WTC11 (cell line): Measurements from ENCODE around the gene ZNF738. TPM values are rescaled to one million over a fixed set of nuclear protein-coding genes. Genes with fewer than 3 reads are reported as not detected.

Experiments
- ATAC-seq: fragments of 200-7000 bp; cut with Tn5 transposase; 2 replicates; pipeline ENCODE4 v1.10.0; 2021; ENCODE audit warnings: mild to moderate bottlenecking, moderate library complexity
- CTCF ChIA-PET: fragments of 300-600 bp; sonication (Branson Sonifier 250); formaldehyde crosslinking; loops from one replicate; lab custom pipeline; 2021; ENCODE audit warnings: antibody characterized with exemption; lab: Charles Lee
- POLR2A ChIA-PET: fragments of 350-600 bp; sonication (Branson Sonifier 250); formaldehyde crosslinking; loops from one replicate; lab custom pipeline; 2021; ENCODE audit warnings: antibody characterized with exemption; lab: Charles Lee
- DNase-seq: peaks from one replicate; pipeline ENCODE4 v3.0.0; 2021; ENCODE audit warnings: low spot score
- H3K27ac Mint-ChIP-seq: 2 replicates; pipeline ENCODE4 v1.8.0; 2021; ENCODE audit warnings: mixed read lengths
- H3K27me3 Mint-ChIP-seq: 2 replicates; pipeline ENCODE4 v1.8.0; 2021; ENCODE audit warnings: low read depth, mild to moderate bottlenecking, moderate library complexity, mixed read lengths
- H3K36me3 Mint-ChIP-seq: 2 replicates; pipeline ENCODE4 v1.8.0; 2021; ENCODE audit warnings: mixed read lengths
- H3K4me1 Mint-ChIP-seq: 2 replicates; pipeline ENCODE4 v1.8.0; 2022; ENCODE audit warnings: mixed read lengths
- H3K4me3 Mint-ChIP-seq: 2 replicates; pipeline ENCODE4 v1.8.0; 2021; ENCODE audit warnings: mild to moderate bottlenecking, moderate library complexity, mixed read lengths
- H3K9me3 Mint-ChIP-seq: 2 replicates; pipeline ENCODE4 v1.8.0; 2021; ENCODE audit warnings: mixed read lengths
- AFF4 ChIP-seq: sonication (generic); formaldehyde crosslinking; IDR thresholded peaks from 2 replicates; pipeline ENCODE4 v1.8.1; 2023; ENCODE audit warnings: mild to moderate bottlenecking, missing genetic modification reagents, borderline replicate concordance
- CREB1 ChIP-seq: sonication (generic); formaldehyde crosslinking; IDR thresholded peaks from 2 replicates; pipeline ENCODE4 v1.8.0; 2023; ENCODE audit warnings: mild to moderate bottlenecking, missing genetic modification reagents
- EMX1 ChIP-seq: fragments of 250-450 bp; sonication (Bioruptor Pico); IDR thresholded peaks from 2 replicates; pipeline ENCODE4 v1.8.0; 2021; ENCODE audit warnings: mild to moderate bottlenecking
- ESRRA ChIP-seq: sonication (generic); formaldehyde crosslinking; IDR thresholded peaks from 2 replicates; pipeline ENCODE4 v1.8.1; 2022; ENCODE audit warnings: mild to moderate bottlenecking, missing genetic modification reagents, borderline replicate concordance
- ETV6 ChIP-seq: sonication (generic); formaldehyde crosslinking; IDR thresholded peaks from 2 replicates; pipeline ENCODE4 v1.8.1; 2022; ENCODE audit warnings: mild to moderate bottlenecking, missing genetic modification reagents
- FOXJ3 ChIP-seq: sonication (generic); formaldehyde crosslinking; IDR thresholded peaks from 2 replicates; pipeline ENCODE4 v1.9.0; 2021; ENCODE audit warnings: missing genetic modification reagents, mild to moderate bottlenecking, borderline replicate concordance
- GABPB1 ChIP-seq: sonication (generic); formaldehyde crosslinking; IDR thresholded peaks from 2 replicates; pipeline ENCODE4 v1.8.1; 2023; ENCODE audit warnings: mild to moderate bottlenecking, missing genetic modification reagents
- GTF2I ChIP-seq: fragments of 250-450 bp; sonication (Bioruptor Pico); conservative IDR thresholded peaks from 2 replicates; pipeline ENCODE4 v1.4.0; 2021; ENCODE audit warnings: mild to moderate bottlenecking
- HMGXB4 ChIP-seq: sonication (generic); formaldehyde crosslinking; IDR thresholded peaks from 2 replicates; pipeline ENCODE4 v1.8.1; 2023; ENCODE audit warnings: mild to moderate bottlenecking, moderate library complexity, missing genetic modification reagents
- MLX ChIP-seq: sonication (generic); formaldehyde crosslinking; IDR thresholded peaks from 2 replicates; pipeline ENCODE4 v1.8.1; 2023; ENCODE audit warnings: mild to moderate bottlenecking, missing genetic modification reagents, moderate library complexity
- NR3C1 ChIP-seq: sonication (generic); formaldehyde crosslinking; conservative IDR thresholded peaks from 2 replicates; pipeline ENCODE4 v1.8.1; 2023; ENCODE audit warnings: low read depth, mild to moderate bottlenecking, missing genetic modification reagents
- RELA ChIP-seq: sonication (generic); formaldehyde crosslinking; IDR thresholded peaks from 2 replicates; pipeline ENCODE4 v1.8.1; 2022; ENCODE audit warnings: missing genetic modification reagents, mild to moderate bottlenecking, borderline replicate concordance
- TEAD1 ChIP-seq: sonication (generic); formaldehyde crosslinking; IDR thresholded peaks from 2 replicates; pipeline ENCODE4 v1.8.0; 2022; ENCODE audit warnings: mild to moderate bottlenecking, missing genetic modification reagents
- TP53 ChIP-seq: sonication (generic); formaldehyde crosslinking; IDR thresholded peaks from 2 replicates; pipeline ENCODE4 v1.8.1; 2023; ENCODE audit warnings: mild to moderate bottlenecking, missing genetic modification reagents
- ZNF138 ChIP-seq: sonication (generic); formaldehyde crosslinking; conservative IDR thresholded peaks from 2 replicates; pipeline ENCODE4 v1.8.1; 2022; ENCODE audit warnings: mild to moderate bottlenecking, moderate library complexity, missing genetic modification reagents
- ZNF317 ChIP-seq: sonication (generic); formaldehyde crosslinking; IDR thresholded peaks from 2 replicates; pipeline ENCODE4 v1.8.1; 2023; ENCODE audit warnings: low read depth, mild to moderate bottlenecking, moderate library complexity, missing genetic modification reagents, borderline replicate concordance
- ZNF416 ChIP-seq: fragments of 250-450 bp; sonication (Bioruptor Pico); IDR thresholded peaks from 2 replicates; pipeline ENCODE4 v1.9.0; 2021; ENCODE audit warnings: mild to moderate bottlenecking, inconsistent platforms
- total RNA-seq: library from RNA; stranded (reverse); gene quantifications from 3 replicates; pipeline ENCODE4 v1.2.3, GENCODE V29; 2021
- TF ChIP-seq, protein P1 (sequence below): fragments of 250-450 bp; sonication (Bioruptor Pico); IDR thresholded peaks from 2 replicates; pipeline ENCODE4 v1.9.0; 2021; ENCODE audit warnings: mild to moderate bottlenecking, borderline replicate concordance
- TF ChIP-seq, protein P2 (sequence below): fragments of 250-450 bp; sonication (Bioruptor Pico); IDR thresholded peaks from 2 replicates; pipeline ENCODE4 v2.1.2; 2022; ENCODE audit warnings: mild to moderate bottlenecking, moderate library complexity
- TF ChIP-seq, protein P3 (sequence below): sonication (generic); formaldehyde crosslinking; IDR thresholded peaks from 2 replicates; pipeline ENCODE4 v1.8.1; 2023; ENCODE audit warnings: mild to moderate bottlenecking, missing genetic modification reagents
- TF ChIP-seq, protein P4 (sequence below): sonication (generic); formaldehyde crosslinking; IDR thresholded peaks from 2 replicates; pipeline ENCODE4 v1.8.1; 2022; ENCODE audit warnings: mild to moderate bottlenecking, moderate library complexity, missing genetic modification reagents

The ZNF738 gene
- total RNA-seq, 1 experiment from 2014 or later, result 49.7 TPM

DNA sequence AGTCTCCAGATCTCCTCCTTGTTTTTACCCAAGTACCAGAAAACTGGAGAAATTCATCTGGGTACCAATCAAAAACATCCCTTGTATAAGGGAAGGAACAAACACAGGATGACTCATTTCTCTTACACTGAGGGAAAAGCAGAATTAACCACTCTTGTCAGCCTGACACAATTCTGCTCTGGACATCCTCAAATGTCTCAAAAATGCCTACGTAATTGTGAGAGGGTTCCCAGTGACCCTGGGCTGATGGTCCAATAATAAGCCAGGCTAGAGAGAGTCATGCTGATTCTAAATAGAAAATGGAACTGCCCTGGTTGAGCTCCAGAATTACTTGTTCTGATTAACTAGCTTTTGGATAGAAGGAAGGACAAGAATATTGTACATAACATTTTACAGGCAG is 44.1 kb upstream of the ZNF738 start (continued):
- TF ChIP-seq AFF4 (CRISPR knock-in tag) (no peak), MLX (CRISPR knock-in tag) (no peak), ETV6 (CRISPR knock-in tag) (no peak), TEAD1 (CRISPR knock-in tag) (no peak)
- TF ChIP-seq, all 79 proteins: peak for 0

DNA sequence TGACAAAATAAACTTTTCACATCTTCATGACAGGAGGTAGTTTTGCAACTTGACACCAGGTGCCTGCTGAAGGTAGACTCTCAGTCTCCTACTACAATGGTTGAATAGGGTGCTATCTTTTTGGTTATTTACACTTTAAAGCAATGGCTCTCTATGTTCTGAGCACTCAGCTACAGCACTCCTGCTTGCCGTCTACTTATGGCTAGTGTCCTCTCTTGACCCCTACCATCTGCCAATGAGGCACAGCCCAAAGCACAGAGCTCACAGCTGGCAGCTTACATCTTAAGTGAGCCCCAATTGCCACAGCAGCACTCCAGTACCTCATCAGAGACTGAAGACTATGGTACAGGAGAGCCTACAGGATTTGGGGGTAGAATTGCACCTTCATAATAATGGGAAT is 41.0 kb upstream of the ZNF738 start:
- ATAC-seq, result peak; percentile 44

More for the DNA sequence above, 41.0 kb upstream of the ZNF738 start:
- H3K36me3 Mint-ChIP-seq, result peaks cover 6% of the 10 kb centered on the region; the same call in 1 of the 2 replicates
- peaks cover 24% of the 10 kb centered on the region for H3K4me1 Mint-ChIP-seq
- no peaks in the 10 kb centered on the region; the same call in 1 of the 2 replicates for H3K27me3 Mint-ChIP-seq
- no peaks in the 10 kb centered on the region for H3K9me3 Mint-ChIP-seq
- no peak for DNase-seq
- TF ChIP-seq NR3C1 (CRISPR knock-in tag) (no peak), ZNF138 (CRISPR knock-in tag) (no peak), ESRRA (CRISPR knock-in tag) (no peak), TP53 (CRISPR knock-in tag) (no peak), FOXJ3 (CRISPR knock-in tag) (no peak), ZNF317 (no peak), GTF2I (CRISPR knock-in tag) (no peak), HMGXB4 (CRISPR knock-in tag) (no peak), CREB1 (CRISPR knock-in tag) (no peak), RELA (CRISPR knock-in tag) (no peak), EMX1 (CRISPR knock-in tag) (no peak), ZNF416 (CRISPR knock-in tag) (no peak), GABPB1 (no peak)
- TF ChIP-seq, protein P1, sequence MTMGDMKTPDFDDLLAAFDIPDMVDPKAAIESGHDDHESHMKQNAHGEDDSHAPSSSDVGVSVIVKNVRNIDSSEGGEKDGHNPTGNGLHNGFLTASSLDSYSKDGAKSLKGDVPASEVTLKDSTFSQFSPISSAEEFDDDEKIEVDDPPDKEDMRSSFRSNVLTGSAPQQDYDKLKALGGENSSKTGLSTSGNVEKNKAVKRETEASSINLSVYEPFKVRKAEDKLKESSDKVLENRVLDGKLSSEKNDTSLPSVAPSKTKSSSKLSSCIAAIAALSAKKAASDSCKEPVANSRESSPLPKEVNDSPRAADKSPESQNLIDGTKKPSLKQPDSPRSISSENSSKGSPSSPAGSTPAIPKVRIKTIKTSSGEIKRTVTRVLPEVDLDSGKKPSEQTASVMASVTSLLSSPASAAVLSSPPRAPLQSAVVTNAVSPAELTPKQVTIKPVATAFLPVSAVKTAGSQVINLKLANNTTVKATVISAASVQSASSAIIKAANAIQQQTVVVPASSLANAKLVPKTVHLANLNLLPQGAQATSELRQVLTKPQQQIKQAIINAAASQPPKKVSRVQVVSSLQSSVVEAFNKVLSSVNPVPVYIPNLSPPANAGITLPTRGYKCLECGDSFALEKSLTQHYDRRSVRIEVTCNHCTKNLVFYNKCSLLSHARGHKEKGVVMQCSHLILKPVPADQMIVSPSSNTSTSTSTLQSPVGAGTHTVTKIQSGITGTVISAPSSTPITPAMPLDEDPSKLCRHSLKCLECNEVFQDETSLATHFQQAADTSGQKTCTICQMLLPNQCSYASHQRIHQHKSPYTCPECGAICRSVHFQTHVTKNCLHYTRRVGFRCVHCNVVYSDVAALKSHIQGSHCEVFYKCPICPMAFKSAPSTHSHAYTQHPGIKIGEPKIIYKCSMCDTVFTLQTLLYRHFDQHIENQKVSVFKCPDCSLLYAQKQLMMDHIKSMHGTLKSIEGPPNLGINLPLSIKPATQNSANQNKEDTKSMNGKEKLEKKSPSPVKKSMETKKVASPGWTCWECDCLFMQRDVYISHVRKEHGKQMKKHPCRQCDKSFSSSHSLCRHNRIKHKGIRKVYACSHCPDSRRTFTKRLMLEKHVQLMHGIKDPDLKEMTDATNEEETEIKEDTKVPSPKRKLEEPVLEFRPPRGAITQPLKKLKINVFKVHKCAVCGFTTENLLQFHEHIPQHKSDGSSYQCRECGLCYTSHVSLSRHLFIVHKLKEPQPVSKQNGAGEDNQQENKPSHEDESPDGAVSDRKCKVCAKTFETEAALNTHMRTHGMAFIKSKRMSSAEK (CRISPR knock-in tag), result no peak
- TF ChIP-seq, protein P2, sequence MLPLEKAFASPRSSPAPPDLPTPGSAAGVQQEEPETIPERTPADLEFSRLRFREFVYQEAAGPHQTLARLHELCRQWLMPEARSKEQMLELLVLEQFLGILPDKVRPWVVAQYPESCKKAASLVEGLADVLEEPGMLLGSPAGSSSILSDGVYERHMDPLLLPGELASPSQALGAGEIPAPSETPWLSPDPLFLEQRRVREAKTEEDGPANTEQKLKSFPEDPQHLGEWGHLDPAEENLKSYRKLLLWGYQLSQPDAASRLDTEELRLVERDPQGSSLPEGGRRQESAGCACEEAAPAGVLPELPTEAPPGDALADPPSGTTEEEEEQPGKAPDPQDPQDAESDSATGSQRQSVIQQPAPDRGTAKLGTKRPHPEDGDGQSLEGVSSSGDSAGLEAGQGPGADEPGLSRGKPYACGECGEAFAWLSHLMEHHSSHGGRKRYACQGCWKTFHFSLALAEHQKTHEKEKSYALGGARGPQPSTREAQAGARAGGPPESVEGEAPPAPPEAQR, result no peak
- TF ChIP-seq, protein P3, sequence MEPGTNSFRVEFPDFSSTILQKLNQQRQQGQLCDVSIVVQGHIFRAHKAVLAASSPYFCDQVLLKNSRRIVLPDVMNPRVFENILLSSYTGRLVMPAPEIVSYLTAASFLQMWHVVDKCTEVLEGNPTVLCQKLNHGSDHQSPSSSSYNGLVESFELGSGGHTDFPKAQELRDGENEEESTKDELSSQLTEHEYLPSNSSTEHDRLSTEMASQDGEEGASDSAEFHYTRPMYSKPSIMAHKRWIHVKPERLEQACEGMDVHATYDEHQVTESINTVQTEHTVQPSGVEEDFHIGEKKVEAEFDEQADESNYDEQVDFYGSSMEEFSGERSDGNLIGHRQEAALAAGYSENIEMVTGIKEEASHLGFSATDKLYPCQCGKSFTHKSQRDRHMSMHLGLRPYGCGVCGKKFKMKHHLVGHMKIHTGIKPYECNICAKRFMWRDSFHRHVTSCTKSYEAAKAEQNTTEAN (CRISPR knock-in tag), result no peak
- TF ChIP-seq, protein P4, sequence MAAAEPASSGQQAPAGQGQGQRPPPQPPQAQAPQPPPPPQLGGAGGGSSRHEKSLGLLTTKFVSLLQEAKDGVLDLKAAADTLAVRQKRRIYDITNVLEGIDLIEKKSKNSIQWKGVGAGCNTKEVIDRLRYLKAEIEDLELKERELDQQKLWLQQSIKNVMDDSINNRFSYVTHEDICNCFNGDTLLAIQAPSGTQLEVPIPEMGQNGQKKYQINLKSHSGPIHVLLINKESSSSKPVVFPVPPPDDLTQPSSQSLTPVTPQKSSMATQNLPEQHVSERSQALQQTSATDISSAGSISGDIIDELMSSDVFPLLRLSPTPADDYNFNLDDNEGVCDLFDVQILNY (CRISPR knock-in tag), result no peak
- H3K27ac Mint-ChIP-seq, result no peak overlapping the region
- ChIA-PET POLR2A (no interaction called here), CTCF (interaction anchor here (1.0 kb wide), 1 partner anchor 12 kb away, joined by 3 read pairs; the partner anchor contains the start of gene ZNF708)
- no peak overlapping the region for H3K4me3 Mint-ChIP-seq
